Stimulated activated CD4-positive, alpha-beta T cell treated with anti-CD3 and anti-CD28 coated beads, Interleukin-4, amount 100 ng/mL, for 4 hours (primary cell): ENCODE measurements around the gene RBM25.
"Not testable (repeated sequence)": the region's sequence is repeated elsewhere in the genome, so short reads cannot be mapped to it uniquely, and the experiment has no call there.

Experiments
- DNase-seq, 2 experiments: peaks; one replicate each; pipeline ENCODE4 v3.0.0-alpha.2; 2020

Gene RBM25

DNA sequence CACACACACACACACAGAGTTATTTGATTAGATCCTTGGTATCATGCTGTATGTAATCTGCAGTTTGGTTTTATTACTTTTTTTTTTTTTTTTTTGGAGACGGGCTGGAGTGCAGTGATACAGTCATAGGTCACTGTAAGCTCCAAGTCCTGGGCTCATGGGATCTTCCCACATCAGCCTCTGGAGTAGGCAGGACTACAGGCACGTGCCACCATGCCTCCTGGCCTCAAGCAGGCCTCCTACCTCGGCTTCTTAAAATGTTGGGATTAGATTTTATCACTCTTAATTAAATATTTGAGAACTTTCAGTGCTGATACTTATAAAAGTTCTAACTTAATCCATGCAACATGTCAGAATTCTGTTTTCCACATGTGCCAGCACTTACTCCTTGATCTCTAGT is 46.7 kb downstream of the RBM25 start:
- no peak for DNase-seq

DNA sequence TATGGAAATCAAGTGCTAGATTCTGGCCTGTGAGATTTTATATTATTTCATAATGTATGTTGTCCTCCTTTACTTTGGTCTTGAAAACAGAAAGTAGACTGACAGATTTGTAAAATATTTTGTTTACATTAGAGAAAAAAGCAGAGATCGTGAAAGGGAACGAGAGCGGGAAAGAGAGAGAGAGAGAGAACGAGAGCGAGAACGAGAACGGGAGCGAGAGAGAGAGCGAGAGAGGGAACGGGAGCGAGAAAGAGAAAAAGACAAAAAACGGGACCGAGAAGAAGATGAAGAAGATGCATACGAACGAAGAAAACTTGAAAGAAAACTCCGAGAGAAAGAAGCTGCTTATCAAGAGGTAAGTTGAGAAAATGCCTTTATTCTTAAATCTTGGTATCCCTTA is 47.4 kb downstream of the RBM25 start:
- DNase-seq: no peak

DNA sequence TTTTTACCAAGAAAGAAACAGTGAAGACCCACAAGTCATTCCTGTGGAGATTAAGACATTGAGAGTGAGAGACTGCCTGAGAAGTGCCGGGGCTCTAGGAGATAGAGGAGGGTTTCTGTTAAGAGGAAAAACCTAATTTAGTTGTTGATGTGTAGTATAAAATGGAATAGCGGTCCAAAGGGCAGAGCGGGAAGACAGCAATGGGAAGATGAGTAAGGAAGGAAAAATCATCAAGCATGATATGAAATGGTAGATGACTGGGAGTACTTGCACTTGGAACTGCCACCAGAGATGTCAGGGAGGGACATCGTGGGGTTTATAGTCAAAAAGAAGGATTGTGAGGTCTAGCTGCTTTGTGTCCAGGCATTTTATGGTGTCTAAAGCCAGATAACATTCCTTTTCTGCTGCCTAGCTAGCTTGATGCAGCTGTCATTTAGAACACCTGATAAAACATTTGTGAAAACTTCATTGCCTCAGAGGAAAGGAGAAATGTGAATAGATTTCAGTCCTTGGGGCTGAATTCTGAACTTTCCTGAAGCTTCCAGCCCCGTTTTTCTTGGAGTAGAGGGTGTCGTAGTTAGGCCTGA is 57.8 kb downstream of the RBM25 start:
- no peak for DNase-seq

DNA sequence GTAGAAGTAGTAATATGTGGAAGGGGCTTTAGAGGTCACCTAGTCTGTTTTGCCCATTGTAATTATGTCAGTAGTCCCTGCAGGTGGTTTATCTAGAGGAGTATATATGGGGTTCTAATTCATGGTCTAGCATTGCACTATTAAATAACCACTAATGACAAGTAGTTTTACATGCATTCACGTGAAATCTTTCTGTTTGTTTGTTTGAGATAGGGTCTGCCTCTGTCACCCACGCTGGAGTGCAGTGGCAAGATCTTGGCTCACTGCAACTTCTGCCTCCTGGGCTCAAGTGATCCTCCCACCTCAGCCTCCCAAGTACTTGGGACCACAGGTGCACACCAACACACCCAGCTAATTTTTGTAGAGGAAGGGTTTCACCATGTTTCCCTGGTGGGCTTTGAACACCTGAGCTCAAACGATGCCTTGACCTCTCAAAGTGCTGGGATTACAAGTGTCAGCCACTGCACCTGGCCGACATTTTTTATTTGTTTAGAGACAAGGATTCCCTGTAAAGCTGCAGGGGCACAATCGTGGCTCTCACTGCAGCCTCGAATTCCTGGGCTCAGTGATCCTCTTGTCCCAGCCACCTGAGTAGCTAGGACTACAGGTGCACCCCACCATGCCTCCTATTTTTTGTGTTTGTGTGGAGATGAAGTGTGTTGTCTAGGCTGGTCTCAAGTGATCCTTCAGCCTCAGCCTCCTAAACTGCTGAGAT is 66.0 kb downstream of the RBM25 start:
- DNase-seq: no peak

DNA sequence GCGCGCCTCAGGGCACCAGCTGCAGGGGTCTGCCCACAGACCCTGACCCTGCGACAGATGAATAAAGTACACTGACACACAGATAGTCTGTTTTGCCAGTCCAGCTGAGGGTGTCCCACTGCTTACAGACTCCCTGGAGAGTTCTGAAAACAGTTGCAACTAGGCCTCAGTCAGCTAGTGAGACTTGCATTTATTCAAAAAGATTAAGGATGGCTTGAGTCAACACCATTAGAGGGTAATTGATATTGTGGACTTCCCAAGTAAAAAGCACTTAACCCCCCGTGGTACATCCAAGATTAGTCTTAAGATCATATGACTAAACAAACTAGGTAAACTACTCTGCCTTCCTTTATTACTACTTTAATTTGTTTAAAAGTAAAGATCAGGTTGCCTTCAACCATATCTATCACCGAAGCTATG is 66.8 kb downstream of the RBM25 start:
- DNase-seq: no peak

DNA sequence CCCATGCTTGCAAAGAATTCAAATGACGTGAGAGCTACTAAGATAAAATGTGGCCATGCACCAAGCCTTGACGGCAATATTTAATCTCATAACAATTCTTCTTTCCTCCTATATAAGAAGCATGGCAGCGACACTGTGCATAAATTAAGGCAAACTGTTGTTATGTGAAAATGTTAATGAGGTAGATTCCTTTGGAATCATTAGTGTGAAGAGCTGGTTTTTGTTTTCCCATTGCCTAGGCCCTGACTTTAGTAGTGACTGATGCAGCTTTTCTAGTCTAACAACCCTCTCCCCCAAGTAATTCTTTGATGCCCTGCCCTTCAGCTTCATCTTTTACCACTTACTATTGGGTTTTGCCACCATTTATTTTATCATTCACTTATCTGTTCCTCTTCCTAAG is 67.4 kb downstream of the RBM25 start:
- DNase-seq: no peak

DNA sequence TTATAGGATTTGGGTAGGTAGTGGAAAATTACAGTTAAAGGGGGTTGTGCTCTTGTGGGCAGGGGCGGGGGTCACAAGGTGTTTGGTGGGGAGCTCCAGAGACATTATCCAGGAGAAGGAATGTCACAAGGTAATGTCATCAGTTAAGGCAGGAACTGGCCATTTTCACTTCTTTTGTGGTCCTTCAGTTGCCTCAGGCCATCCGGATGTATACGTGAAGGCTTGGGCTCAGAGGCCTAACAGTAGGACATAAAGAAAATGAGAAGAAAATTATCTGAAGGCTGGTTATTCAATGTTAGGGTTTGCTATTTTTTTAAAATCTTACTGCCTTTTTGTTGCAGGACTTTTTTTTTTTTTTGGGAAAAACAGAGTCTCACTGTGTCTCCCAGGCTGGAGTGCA is 75.5 kb downstream of the RBM25 start:
- no peak for DNase-seq

DNA sequence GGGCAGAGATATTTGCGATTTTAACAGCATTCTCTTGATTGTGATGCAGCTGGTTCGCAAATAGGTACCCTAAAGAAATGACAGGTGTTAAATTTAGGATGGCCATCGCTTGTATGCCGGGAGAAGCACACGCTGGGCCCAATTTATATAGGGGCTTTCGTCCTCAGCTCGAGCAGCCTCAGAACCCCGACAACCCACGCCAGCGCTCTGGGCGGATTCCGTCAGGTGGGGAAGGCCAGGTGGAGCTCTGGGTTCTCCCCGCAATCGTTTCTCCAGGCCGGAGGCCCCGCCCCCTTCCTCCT is 77.7 kb downstream of the RBM25 start:
- DNase-seq: no peak

DNA sequence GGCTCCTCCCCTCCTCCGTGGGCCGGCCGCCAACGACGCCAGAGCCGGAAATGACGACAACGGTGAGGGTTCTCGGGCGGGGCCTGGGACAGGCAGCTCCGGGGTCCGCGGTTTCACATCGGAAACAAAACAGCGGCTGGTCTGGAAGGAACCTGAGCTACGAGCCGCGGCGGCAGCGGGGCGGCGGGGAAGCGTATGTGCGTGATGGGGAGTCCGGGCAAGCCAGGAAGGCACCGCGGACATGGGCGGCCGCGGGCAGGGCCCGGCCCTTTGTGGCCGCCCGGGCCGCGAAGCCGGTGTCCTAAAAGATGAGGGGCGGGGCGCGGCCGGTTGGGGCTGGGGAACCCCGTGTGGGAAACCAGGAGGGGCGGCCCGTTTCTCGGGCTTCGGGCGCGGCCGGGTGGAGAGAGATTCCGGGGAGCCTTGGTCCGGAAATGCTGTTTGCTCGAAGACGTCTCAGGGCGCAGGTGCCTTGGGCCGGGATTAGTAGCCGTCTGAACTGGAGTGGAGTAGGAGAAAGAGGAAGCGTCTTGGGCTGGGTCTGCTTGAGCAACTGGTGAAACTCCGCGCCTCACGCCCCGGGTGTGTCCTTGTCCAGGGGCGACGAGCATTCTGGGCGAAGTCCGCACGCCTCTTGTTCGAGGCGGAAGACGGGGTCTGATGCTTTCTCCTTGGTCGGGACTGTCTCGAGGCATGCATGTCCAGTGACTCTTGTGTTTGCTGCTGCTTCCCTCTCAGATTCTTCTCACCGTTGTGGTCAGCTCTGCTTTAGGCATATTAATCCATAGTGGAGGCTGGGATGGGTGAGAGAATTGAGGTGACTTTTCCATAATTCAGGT is 78.3 kb downstream of the RBM25 start, which contains the start of gene PSEN1:
TSS of gene PSEN1 (plus strand) at position 121 of the 839 bp plus-strand sequence. CDS start 11,513 bp downstream, outside the sequence.
- peak; percentile 97 to 99 for DNase-seq

DNA sequence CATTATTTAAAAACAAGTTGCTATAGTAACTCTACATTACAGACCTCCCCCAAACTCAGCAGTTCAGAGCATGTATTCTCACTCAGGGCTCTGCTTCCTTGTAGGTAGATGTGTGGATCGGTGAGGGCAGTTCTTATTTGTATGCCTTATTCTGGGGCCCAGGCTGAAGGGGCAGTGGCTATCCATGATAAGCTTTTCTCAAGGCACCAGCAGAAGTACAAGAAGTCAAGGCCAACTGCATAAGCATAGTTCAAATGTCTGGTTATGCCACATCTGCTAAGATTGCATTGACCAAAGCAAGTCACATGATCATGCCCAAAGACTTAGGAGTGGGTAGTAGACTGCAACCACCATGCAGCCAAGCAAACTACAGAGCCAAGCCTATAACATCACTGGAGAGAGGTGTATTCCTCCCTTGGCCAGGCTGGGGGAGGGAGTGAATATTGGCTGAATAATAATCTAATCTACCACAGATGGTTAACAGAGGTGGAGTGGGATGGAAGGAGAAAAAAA is 82.5 kb downstream of the RBM25 start:
- no peak for DNase-seq

DNA sequence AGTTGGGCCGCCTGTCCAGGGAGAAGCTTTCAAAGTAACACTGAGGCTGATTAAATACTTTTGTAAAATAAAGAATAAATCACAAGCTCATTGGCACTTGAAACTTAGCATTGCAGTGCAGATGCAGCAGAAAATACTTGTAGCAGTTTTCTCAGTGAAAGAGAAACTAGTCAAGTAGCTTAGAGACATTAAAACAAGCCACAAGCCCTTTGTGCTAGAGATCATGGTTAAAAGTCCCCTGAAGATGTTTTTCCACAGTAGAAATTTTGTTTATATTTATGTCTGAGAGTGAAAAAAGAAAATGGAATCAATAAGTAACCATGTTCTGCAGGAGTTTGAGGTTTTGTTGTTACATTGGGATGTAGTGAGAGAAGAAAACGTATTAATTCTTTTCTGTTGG is 83.9 kb downstream of the RBM25 start:
- DNase-seq: no peak

DNA sequence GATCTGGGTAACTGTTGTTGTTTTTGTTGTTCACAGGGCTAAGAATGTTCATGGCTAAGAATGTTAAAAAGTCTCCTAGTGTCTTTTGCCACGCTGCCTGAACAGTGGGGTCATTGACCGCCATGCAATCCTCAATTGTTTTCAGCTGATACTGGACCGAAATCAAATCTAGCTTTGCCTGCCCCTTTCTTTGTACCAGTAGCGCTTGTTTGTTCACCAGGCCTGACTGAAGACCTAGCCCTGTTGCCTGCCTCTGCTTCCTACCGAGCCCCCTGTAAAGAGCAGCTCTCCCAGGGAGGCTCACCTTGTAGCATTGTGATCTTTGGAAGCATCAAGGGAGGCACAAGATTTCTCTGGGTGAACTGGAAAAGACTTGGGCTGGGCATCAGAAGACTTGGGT is 84.7 kb downstream of the RBM25 start:
- no peak for DNase-seq

DNA sequence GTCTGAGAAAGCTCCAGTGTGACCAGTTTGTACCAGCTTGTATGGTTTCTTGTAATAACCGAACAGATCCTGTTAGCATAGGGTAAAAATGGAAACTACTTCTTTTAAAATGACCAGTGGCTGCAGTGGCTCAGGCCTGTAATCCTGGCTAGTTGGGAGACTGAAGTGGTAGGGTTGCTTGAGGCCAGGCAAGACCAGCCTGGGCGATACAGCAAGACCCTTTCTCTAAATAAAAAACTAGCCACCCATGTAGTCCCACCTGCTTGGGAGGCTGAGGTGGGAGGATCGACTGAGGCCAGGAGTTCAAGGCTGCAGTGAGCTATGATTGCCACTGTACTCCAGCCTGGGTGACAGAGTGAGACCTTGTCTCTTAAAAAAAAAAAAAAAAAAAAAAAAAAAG is 85.3 kb downstream of the RBM25 start:
- no peak for DNase-seq

DNA sequence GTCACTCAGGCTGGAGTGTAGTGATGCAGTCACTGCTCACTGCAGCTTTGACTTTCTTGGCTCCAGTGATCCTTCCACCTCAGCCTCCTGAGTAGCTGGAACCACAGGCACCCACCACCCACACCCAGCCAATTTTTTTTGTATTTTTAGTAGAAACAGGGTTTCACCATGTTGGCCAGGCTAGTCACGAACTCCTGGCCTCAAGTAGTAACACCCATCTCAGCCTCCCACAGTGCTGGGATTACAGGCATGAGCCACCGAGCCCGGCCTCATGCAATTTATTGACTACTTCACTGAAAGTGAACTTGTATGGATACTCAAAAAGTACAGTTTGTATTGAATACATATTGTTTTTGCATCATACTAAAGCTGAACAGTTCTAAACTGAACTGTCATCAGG is 87.0 kb downstream of the RBM25 start:
- DNase-seq: no peak

DNA sequence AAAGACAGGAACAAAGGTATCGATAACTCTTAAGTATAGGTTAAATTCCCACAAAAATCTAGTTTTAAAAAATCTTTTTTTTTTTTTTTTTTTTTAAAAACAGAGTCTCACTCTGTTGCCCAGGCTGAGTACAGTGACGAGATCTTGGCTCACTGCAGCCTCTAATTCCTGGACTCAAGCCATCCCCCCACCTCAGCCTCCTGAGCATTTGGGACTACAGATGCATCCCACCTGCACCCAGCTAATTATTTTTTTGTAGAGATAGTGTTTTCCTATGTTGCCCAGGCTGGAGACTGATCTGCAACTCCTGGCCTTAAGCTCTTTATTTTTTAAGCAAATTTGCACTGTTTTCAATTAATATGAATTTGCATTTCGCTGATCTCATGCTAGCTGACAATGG is 87.8 kb downstream of the RBM25 start:
- DNase-seq: no peak

DNA sequence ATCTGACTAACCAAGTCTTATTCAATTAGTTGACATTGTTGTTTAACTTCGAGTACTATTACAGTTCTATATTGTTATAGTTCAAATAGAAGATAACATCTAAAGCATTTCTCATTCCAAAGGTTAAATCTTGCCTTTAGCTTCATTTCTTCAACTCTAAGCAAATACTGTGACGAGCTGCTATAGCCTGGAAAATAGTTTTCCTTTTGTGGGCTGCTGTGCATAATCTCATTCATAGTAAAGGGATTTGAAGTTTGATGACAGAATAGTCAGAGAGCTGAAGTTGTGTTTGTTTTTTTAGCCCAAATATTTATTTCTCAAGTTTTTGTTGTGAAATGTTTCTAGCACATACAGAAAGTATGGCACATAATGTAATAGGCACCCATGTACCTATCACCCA is 91.4 kb downstream of the RBM25 start:
- DNase-seq: no peak

DNA sequence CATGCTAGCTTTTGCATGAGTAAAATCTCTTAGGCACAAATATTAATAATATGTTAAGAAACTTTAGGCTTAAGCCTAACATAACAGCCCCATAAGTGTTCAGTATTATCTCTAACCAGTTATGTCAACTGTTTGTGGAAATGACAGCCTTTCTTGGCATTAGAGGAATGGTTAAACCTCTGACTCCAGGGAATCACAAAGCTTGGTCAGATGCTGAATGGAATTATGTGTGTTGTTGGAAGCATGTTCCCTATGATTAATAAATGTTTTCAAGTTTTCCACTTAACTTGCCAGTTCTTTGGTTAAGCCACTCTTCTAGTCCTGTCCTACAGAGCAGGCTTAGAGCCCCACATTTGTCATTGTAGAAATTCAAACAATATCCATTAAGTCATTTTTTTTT is 94.9 kb downstream of the RBM25 start:
- no peak for DNase-seq

DNA sequence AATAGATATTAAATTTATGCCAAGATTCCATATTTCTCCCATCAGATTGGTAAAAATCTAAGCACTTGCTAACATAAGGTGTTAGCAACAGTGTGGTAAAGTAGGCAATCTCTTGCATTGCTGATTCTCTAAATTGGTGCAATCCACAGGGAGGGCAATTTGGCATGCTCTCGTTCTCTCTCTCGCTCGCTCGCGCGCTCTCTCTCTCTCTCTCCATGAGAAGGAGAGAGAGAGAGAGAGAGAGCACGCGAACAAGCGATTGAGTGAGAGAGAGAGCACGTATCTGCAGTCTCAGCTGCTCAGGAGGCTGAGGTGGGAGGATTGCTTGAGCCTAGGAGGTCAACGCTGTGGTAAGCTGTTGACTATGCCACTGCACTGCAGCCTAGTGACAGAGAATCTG is 103.9 kb downstream of the RBM25 start:
- DNase-seq: no peak

DNA sequence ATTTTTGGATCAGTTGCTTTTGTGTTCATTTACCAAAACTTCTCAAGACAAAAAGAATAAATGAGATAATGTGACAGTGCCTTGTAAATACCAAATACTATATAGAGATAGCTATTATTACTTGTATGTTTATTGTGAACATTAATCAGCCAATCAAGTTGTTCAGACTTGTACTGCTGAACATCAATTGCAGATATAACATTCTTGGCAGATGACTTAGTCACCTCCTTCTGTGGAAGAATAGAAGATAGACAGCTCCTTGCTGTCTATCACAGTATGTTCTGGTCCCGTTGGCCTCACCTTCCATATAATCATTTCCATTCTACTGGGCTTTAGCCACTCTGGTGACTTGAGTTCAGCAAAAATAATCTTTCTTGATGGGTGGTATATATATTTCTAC is 108.1 kb downstream of the RBM25 start:
- DNase-seq: no peak

DNA sequence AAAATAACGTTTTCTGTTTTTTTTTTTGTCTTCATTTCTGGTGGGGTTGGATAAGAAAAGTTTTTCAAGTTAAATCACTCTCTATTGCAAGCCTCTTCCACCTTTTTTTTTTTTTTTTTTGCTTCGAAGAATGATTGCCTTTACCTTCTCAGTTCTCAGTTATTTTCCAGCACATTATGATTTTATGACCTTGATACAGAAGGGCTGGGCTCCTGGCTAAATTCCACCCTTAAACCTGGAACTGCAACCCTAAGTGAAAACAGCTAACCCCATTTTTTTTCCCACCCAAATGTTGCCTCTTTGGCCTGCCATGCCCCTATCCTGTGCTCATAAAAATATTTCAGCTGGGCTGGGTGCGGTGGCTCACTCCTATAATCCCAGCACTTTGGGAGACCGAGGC is 109.4 kb downstream of the RBM25 start:
- DNase-seq: no peak

DNA sequence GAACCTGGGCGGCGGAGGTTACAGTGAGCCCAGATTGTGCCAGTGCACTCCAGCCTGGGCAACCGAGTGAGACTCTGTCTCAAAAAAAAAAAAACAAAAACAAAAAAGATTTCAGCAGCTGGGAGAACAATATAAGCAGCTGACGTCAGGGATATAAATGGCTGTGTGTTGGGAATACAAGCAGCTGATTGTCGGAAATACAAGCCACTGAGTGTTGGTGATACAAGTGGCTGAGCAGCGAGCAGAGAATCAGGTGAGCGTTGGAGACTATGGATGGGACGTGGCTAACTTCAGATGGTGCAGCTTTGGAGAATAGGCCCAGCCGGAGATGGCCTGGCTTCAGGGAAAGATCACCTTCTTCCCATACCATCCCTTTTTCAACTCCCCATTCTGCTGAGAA is 109.9 kb downstream of the RBM25 start:
- DNase-seq: no peak

DNA sequence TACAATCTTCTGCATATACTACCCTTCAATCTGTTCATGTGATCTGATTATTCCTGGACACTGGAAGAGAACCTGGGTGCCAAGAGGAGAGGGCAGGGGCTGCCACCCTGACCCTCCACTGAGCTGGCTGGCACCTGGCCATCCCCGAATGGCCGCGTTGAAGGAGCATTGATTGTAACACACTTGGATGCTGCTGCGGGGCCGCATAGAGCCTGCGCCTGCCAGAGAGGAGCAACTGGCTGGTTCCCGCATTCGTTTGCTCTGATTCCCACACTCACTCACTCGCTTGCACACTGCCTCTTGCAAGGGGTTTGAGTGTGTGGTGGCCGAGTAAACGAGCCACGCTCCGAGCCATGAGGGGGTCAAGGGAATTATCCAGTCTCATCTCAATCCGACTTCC is 110.4 kb downstream of the RBM25 start:
- no peak for DNase-seq

DNA sequence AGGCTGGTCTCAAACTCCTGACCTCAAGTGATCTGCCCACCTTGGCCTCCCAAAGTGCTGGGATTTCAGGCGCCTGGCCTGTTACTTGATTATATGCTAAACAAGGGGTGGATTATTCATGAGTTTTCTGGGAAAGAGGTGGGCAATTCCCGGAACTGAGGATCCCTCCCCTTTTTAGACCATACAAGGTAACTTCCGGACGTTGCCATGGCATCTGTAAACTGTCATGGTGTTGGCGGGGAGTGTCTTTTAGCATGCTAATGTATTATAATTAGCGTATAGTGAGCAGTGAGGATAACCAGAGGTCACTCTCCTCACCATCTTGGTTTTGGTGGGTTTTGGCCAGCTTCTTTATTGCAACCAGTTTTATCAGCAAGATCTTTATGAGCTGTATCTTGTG is 111.5 kb downstream of the RBM25 start:
- not testable (repeated sequence) for DNase-seq

DNA sequence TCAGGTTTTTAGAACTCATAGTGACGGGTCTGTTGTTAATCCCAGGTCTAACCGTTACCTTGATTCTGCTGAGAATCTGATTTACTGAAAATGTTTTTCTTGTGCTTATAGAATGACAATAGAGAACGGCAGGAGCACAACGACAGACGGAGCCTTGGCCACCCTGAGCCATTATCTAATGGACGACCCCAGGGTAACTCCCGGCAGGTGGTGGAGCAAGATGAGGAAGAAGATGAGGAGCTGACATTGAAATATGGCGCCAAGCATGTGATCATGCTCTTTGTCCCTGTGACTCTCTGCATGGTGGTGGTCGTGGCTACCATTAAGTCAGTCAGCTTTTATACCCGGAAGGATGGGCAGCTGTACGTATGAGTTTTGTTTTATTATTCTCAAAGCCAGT is 112.4 kb downstream of the RBM25 start:
- DNase-seq: no peak
